ENCODE results near the gene MIPOL1.

MIPOL1 gene

GRCh38 chr14:37598747-37599506, 401.2 kb downstream of the MIPOL1 start:
- in situ Hi-C loops (cut with MboI; ENCODE audit: low pct_unique_long_range_greater_than_20kb, low sequenced_read_pairs) = no loop called here
- no peak for DNase-seq

- DNase-seq = no peak
- in situ Hi-C loops (cut with MboI; ENCODE audit: low pct_unique_long_range_greater_than_20kb, low sequenced_read_pairs) = no loop called here
Measured at GRCh38 chr14:37599507-37600368, 402.0 kb downstream of the MIPOL1 start.

GRCh38 chr14:37600880-37601741, 403.4 kb downstream of the MIPOL1 start:
- in situ Hi-C loops (cut with MboI; ENCODE audit: low pct_unique_long_range_greater_than_20kb, low sequenced_read_pairs) = no loop called here
- DNase-seq = no peak

- DNase-seq = no peak
- in situ Hi-C loops (cut with MboI; ENCODE audit: low pct_unique_long_range_greater_than_20kb, low sequenced_read_pairs) = no loop called here
Measured at GRCh38 chr14:37601865-37602264, 404.1 kb downstream of the MIPOL1 start.

All from KBM-7 (cell line).